HEK293T (cell line): ENCODE results near the gene GAREM1.

Experiments
- CTCF ChIA-PET: fragments of 350-600 bp; formaldehyde crosslinking; extraction: SDS; loops from one replicate; lab custom pipeline; 2021; ENCODE audit warnings: antibody characterized with exemption, inconsistent platforms; lab: Yijun Ruan, JAX
- POLR2A ChIA-PET: fragments of 350-600 bp; formaldehyde crosslinking; extraction: SDS; loops from one replicate; lab custom pipeline; 2020; ENCODE audit warnings: antibody characterized with exemption, inconsistent platforms; lab: Yijun Ruan, JAX
- DNase-seq: peaks from one replicate; pipeline ENCODE4 v3.0.0; 2012; ENCODE audit warnings: mixed read lengths; ENCODE audit errors: extremely low spot score
- ARNT ChIP-seq: fragments of 450-650 bp; IDR thresholded peaks from 2 replicates; pipeline ENCODE4 v1.6.1; 2017; ENCODE audit warnings: mild to moderate bottlenecking
- BHLHE40 ChIP-seq: fragments of 450-650 bp; IDR thresholded peaks from 2 replicates; pipeline ENCODE4 v1.6.1; 2016; ENCODE audit warnings: mild to moderate bottlenecking, moderate library complexity, borderline replicate concordance
- CTBP1 ChIP-seq: fragments of 450-650 bp; IDR thresholded peaks from 2 replicates; pipeline ENCODE4 v1.6.1; 2016; ENCODE audit warnings: borderline replicate concordance
- ELF4 ChIP-seq: fragments of 450-650 bp; IDR thresholded peaks from 2 replicates; pipeline ENCODE4 v1.6.1; 2017; ENCODE audit warnings: antibody characterized with exemption
- FOXA1 ChIP-seq: fragments of 450-650 bp; IDR thresholded peaks from 2 replicates; pipeline ENCODE4 v1.6.1; 2016; ENCODE audit warnings: mild to moderate bottlenecking
- FOXK2 ChIP-seq: fragments of 450-650 bp; IDR thresholded peaks from 2 replicates; pipeline ENCODE4 v1.6.1; 2016; ENCODE audit warnings: mild to moderate bottlenecking
- FOXM1 ChIP-seq: fragments of 450-650 bp; IDR thresholded peaks from 2 replicates; pipeline ENCODE4 v1.6.1; 2017; ENCODE audit warnings: mild to moderate bottlenecking, borderline replicate concordance
- HDGF ChIP-seq: fragments of 450-650 bp; IDR thresholded peaks from 2 replicates; pipeline ENCODE4 v1.6.1; 2017; ENCODE audit warnings: antibody characterized with exemption, borderline replicate concordance
- L3MBTL2 ChIP-seq: fragments of 450-650 bp; conservative IDR thresholded peaks from 2 replicates; pipeline ENCODE4 v1.6.1; 2016; ENCODE audit warnings: mild to moderate bottlenecking
- LEF1 ChIP-seq: fragments of 450-650 bp; IDR thresholded peaks from 2 replicates; pipeline ENCODE4 v1.6.1; 2017; ENCODE audit warnings: mild to moderate bottlenecking, borderline replicate concordance
- NFRKB ChIP-seq: fragments of 450-650 bp; IDR thresholded peaks from 2 replicates; pipeline ENCODE4 v1.6.1; 2016; ENCODE audit warnings: mild to moderate bottlenecking, moderate library complexity
- SP1 ChIP-seq: fragments of 450-650 bp; IDR thresholded peaks from 2 replicates; pipeline ENCODE4 v1.6.1; 2017
- SUZ12 ChIP-seq: fragments of 450-650 bp; IDR thresholded peaks from 2 replicates; pipeline ENCODE4 v1.6.1; 2016; ENCODE audit warnings: mild to moderate bottlenecking
- TARDBP ChIP-seq: fragments of 450-650 bp; IDR thresholded peaks from 2 replicates; pipeline ENCODE4 v1.6.1; 2016
- ZNF384 ChIP-seq: fragments of 450-650 bp; IDR thresholded peaks from 2 replicates; pipeline ENCODE4 v1.6.1; 2016
- TF ChIP-seq, protein P1 (sequence below): fragments of 450-650 bp; IDR thresholded peaks from 2 replicates; pipeline ENCODE4 v1.6.1; 2016

The GAREM1 gene

GRCh38 chr18:32372381-32373061, 98.2 kb downstream of the GAREM1 start:
- no peak for DNase-seq
- ChIA-PET CTCF (interaction anchor here (0.9 to 2.3 kb wide), 3 partner anchors 8 to 14 kb away, joined by 3 to 9 read pairs (median 4); no protein-coding TSS in a partner anchor), POLR2A (interaction anchor here (0.9 to 1.7 kb wide), 3 partner anchors 13 to 99 kb away, joined by 6 to 12 read pairs (median 6); partner anchors contain the start of gene GAREM1)
- TF ChIP-seq, protein P1, sequence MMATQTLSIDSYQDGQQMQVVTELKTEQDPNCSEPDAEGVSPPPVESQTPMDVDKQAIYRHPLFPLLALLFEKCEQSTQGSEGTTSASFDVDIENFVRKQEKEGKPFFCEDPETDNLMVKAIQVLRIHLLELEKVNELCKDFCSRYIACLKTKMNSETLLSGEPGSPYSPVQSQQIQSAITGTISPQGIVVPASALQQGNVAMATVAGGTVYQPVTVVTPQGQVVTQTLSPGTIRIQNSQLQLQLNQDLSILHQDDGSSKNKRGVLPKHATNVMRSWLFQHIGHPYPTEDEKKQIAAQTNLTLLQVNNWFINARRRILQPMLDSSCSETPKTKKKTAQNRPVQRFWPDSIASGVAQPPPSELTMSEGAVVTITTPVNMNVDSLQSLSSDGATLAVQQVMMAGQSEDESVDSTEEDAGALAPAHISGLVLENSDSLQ = peak; percentile 44; the same call in 1 of the 2 replicates
- no peak for TF ChIP-seq FOXM1

GRCh38 chr18:32372047-32372380, 98.7 kb downstream of the GAREM1 start:
- TF ChIP-seq L3MBTL2 = no peak
- TF ChIP-seq, protein P1 = no peak
- no peak for TF ChIP-seq FOXK2
- no peak for TF ChIP-seq TARDBP
- TF ChIP-seq HDGF = no peak
- no peak for TF ChIP-seq NFRKB
- TF ChIP-seq BHLHE40 = no peak
- TF ChIP-seq SP1 = no peak
- no peak for TF ChIP-seq CTBP1
- no peak for TF ChIP-seq SUZ12
- no peak for TF ChIP-seq FOXA1
- TF ChIP-seq FOXM1 = no peak
- TF ChIP-seq LEF1 = no peak
- no peak for TF ChIP-seq ELF4
- TF ChIP-seq ARNT = no peak
- TF ChIP-seq ZNF384 = no peak
- CTCF ChIA-PET = interaction anchor here (0.9 to 2.3 kb wide), 2 partner anchors 8 to 13 kb away, joined by 4 to 9 read pairs; no protein-coding TSS in a partner anchor
- POLR2A ChIA-PET = interaction anchor here (1.4 to 1.7 kb wide), 2 partner anchors 22 to 99 kb away, joined by 6 to 12 read pairs; partner anchors contain the start of gene GAREM1
- no peak for DNase-seq

- no peak for DNase-seq
- ChIA-PET CTCF (interaction anchor here (0.6 to 2.3 kb wide), 2 partner anchors 12 to 16 kb away, joined by 3 to 9 read pairs; no protein-coding TSS in a partner anchor), POLR2A (no interaction called here)
- TF ChIP-seq SUZ12 (no peak), CTBP1 (no peak), ZNF384 (no peak), HDGF (no peak), TARDBP (no peak), ELF4 (no peak)
Observed at GRCh38 chr18:32371384-32371783, 99.3 kb downstream of the GAREM1 start.

DNA sequence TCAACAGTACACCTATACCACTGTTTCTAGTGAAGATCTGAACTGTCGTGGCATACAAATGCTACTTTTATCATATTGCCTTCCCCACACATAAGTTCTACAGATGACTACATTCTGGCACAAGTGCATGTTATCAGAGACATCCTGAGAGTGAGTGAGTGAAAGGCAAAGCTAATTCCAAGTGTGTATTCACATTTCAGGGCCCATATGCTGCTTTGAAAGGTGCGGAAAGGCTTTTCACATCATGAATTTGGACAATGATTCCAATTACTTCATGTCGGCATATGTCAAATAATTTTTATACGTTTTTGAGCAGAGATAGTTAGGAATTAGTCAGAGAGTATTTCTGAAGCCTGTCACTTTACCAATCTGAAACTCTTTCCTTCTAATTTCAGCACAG, 101.7 kb downstream of the GAREM1 start:
- no peak for TF ChIP-seq SUZ12
- no peak for TF ChIP-seq L3MBTL2
- no peak for TF ChIP-seq TARDBP
- TF ChIP-seq FOXA1 = no peak
- no peak for TF ChIP-seq ELF4
- TF ChIP-seq CTBP1 = no peak
- ChIA-PET CTCF (interaction anchor here (1.0 kb wide), 1 partner anchor 11 kb away, joined by 3 read pairs; no protein-coding TSS in a partner anchor), POLR2A (interaction anchor here (1.0 kb wide), 1 partner anchor 71 kb away, joined by 3 read pairs; no protein-coding TSS in a partner anchor)
- no peak for DNase-seq

- CTCF ChIA-PET = interaction anchor here (0.7 to 1.0 kb wide), 2 partner anchors 72 to 207 kb away, joined by 3 to 4 read pairs; no protein-coding TSS in a partner anchor
Observed at GRCh38 chr18:32368170-32368569, 102.5 kb downstream of the GAREM1 start.

More at GRCh38 chr18:32368170-32368569, 102.5 kb downstream of the GAREM1 start:
- no peak for TF ChIP-seq L3MBTL2
- TF ChIP-seq ELF4 = no peak
- no peak for TF ChIP-seq SUZ12
- TF ChIP-seq FOXM1 = no peak
- no peak for TF ChIP-seq FOXK2
- no peak for TF ChIP-seq TARDBP
- TF ChIP-seq, protein P1 = no peak
- TF ChIP-seq SP1 = no peak
- TF ChIP-seq ZNF384 = no peak
- TF ChIP-seq CTBP1 = no peak
- no peak for TF ChIP-seq BHLHE40
- TF ChIP-seq ARNT = no peak
- no peak for TF ChIP-seq LEF1
- TF ChIP-seq NFRKB = no peak
- TF ChIP-seq HDGF = no peak
- POLR2A ChIA-PET = interaction anchor here (1.0 kb wide), 1 partner anchor 72 kb away, joined by 3 read pairs; no protein-coding TSS in a partner anchor
- no peak for DNase-seq
